Measurements from ENCODE around the gene STIMATE.

The STIMATE gene

DNA sequence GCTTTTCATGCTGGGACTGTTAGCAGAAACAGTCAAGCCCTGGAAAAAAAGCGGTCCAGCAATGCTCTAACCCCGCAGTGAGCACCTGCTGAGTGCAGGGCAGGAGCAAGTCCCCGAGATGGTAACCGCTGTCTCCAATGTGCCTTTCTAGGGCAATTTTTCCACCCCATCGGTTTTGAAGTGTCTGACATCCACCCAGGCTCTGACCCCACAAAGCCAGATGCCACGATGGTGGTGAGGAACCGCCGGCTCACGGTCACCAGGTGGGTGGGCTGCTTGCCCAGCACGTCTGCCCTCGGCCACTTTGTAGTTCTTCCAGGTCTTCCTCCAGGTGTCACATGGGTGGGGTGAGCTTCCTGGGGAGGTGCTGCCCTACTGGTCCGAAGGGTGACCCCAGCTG lies 106.0 kb downstream of the STIMATE start:
- Histone ChIP-seq H3K4me1 (ENCODE audit: control insufficient read depth, insufficient read depth, low read length) (no peaks in the 10 kb centered on the region), H3K36me3 (ENCODE audit: control insufficient read depth in 2 of 2, insufficient read depth in 1 of 2, low read length in 2 of 2) (no peaks in the 10 kb centered on the region), H3K4me3 (ENCODE audit: low read depth, low read length) (no peak overlapping the region), H3K9me3 (ENCODE audit: control insufficient read depth, insufficient read depth, low read depth, low read length) (no peaks in the 10 kb centered on the region), H3K27ac (ENCODE audit: extremely low read depth, low read depth, low read length) (no peak overlapping the region)
- no peak for TF ChIP-seq ZNF157 (tag by site-specific recombination; IDR thresholded peaks at IDR 0.05)
- TF ChIP-seq, protein P1, sequence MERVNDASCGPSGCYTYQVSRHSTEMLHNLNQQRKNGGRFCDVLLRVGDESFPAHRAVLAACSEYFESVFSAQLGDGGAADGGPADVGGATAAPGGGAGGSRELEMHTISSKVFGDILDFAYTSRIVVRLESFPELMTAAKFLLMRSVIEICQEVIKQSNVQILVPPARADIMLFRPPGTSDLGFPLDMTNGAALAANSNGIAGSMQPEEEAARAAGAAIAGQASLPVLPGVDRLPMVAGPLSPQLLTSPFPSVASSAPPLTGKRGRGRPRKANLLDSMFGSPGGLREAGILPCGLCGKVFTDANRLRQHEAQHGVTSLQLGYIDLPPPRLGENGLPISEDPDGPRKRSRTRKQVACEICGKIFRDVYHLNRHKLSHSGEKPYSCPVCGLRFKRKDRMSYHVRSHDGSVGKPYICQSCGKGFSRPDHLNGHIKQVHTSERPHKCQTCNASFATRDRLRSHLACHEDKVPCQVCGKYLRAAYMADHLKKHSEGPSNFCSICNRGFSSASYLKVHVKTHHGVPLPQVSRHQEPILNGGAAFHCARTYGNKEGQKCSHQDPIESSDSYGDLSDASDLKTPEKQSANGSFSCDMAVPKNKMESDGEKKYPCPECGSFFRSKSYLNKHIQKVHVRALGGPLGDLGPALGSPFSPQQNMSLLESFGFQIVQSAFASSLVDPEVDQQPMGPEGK (tag by site-specific recombination; IDR thresholded peaks at IDR 0.05), result no peak
- TF ChIP-seq, protein P2, sequence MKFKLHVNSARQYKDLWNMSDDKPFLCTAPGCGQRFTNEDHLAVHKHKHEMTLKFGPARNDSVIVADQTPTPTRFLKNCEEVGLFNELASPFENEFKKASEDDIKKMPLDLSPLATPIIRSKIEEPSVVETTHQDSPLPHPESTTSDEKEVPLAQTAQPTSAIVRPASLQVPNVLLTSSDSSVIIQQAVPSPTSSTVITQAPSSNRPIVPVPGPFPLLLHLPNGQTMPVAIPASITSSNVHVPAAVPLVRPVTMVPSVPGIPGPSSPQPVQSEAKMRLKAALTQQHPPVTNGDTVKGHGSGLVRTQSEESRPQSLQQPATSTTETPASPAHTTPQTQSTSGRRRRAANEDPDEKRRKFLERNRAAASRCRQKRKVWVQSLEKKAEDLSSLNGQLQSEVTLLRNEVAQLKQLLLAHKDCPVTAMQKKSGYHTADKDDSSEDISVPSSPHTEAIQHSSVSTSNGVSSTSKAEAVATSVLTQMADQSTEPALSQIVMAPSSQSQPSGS (tag by site-specific recombination; IDR thresholded peaks at IDR 0.05; ENCODE audit: low read depth), result no peak
- TF ChIP-seq ZNF561 (tag by site-specific recombination; IDR thresholded peaks at IDR 0.05; ENCODE audit: borderline replicate concordance), result no peak
- no peak for TF ChIP-seq ZNF664 (tag by site-specific recombination; IDR thresholded peaks at IDR 0.05)
- no peak for TF ChIP-seq GLIS2 (tag by site-specific recombination; IDR thresholded peaks at IDR 0.05)
- TF ChIP-seq ZNF48 (tag by site-specific recombination; IDR thresholded peaks at IDR 0.05), result no peak
- no peak for TF ChIP-seq HOXD13 (CRISPR knock-in tag; IDR thresholded peaks at IDR 0.05; ENCODE audit: borderline replicate concordance)
- TF ChIP-seq ZNF2 (tag by site-specific recombination; IDR thresholded peaks at IDR 0.05), result no peak
- TF ChIP-seq ZFP69B (tag by site-specific recombination; IDR thresholded peaks at IDR 0.05), result no peak
- TF ChIP-seq ZNF324 (tag by site-specific recombination; IDR thresholded peaks at IDR 0.05), result no peak
- TF ChIP-seq GLI4 (tag by site-specific recombination; IDR thresholded peaks at IDR 0.05), result no peak
- no peak for TF ChIP-seq ZNF626 (tag by site-specific recombination; IDR thresholded peaks at IDR 0.05)
- POLR2A ChIA-PET, result no interaction called here
- CTCF ChIA-PET, result interaction anchor here (0.6 kb wide), 1 partner anchor 24 kb away, joined by 5 read pairs; no protein-coding TSS in a partner anchor

DNA sequence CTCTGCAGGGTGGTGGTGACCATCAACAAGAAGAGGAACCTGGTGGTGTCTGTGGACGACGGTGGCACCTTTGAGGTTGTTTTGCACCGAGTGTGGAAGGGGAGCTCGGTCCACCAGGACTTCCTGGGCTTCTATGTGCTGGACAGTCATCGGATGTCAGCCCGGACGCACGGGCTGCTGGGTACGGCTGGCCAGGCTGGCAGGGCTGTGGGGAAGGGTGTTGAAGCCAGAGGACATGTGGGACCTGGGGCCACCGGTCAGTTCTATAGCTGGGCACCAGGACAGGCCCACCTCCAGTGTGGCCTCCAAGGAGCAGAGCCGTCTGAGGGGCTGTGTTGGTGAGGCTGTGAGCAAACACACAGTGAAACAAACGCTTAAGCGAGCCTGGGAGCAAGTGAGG lies 106.6 kb downstream of the STIMATE start:
- ChIA-PET POLR2A (no interaction called here), CTCF (interaction anchor here (0.6 to 1.5 kb wide), 2 partner anchors 8 to 93 kb away, joined by 3 to 5 read pairs; no protein-coding TSS in a partner anchor)
- H3K27ac ChIP-seq (ENCODE audit: extremely low read depth, low read depth, low read length), result no peak overlapping the region
- H3K4me1 ChIP-seq (ENCODE audit: control insufficient read depth, insufficient read depth, low read length), result no peaks in the 10 kb centered on the region
- no peaks in the 10 kb centered on the region for H3K36me3 ChIP-seq (ENCODE audit: control insufficient read depth in 2 of 2, insufficient read depth in 1 of 2, low read length in 2 of 2)
- no peaks in the 10 kb centered on the region for H3K9me3 ChIP-seq (ENCODE audit: control insufficient read depth, insufficient read depth, low read depth, low read length)
- no peak overlapping the region for H3K4me3 ChIP-seq (ENCODE audit: low read depth, low read length)
- TF ChIP-seq, protein P3, sequence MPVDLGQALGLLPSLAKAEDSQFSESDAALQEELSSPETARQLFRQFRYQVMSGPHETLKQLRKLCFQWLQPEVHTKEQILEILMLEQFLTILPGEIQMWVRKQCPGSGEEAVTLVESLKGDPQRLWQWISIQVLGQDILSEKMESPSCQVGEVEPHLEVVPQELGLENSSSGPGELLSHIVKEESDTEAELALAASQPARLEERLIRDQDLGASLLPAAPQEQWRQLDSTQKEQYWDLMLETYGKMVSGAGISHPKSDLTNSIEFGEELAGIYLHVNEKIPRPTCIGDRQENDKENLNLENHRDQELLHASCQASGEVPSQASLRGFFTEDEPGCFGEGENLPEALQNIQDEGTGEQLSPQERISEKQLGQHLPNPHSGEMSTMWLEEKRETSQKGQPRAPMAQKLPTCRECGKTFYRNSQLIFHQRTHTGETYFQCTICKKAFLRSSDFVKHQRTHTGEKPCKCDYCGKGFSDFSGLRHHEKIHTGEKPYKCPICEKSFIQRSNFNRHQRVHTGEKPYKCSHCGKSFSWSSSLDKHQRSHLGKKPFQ (tag by site-specific recombination; IDR thresholded peaks at IDR 0.05), result no peak
- no peak for TF ChIP-seq ZNF274 (IDR thresholded peaks at IDR 0.05; ENCODE audit: low read length)
- TF ChIP-seq ZNF274 (tag by site-specific recombination; IDR thresholded peaks at IDR 0.05; ENCODE audit: borderline replicate concordance), result no peak
- TF ChIP-seq ZNF394 (tag by site-specific recombination; IDR thresholded peaks at IDR 0.05; ENCODE audit: borderline replicate concordance), result no peak
- no peak for TF ChIP-seq PRDM6 (tag by site-specific recombination; IDR thresholded peaks at IDR 0.05)
- TF ChIP-seq, protein P4, sequence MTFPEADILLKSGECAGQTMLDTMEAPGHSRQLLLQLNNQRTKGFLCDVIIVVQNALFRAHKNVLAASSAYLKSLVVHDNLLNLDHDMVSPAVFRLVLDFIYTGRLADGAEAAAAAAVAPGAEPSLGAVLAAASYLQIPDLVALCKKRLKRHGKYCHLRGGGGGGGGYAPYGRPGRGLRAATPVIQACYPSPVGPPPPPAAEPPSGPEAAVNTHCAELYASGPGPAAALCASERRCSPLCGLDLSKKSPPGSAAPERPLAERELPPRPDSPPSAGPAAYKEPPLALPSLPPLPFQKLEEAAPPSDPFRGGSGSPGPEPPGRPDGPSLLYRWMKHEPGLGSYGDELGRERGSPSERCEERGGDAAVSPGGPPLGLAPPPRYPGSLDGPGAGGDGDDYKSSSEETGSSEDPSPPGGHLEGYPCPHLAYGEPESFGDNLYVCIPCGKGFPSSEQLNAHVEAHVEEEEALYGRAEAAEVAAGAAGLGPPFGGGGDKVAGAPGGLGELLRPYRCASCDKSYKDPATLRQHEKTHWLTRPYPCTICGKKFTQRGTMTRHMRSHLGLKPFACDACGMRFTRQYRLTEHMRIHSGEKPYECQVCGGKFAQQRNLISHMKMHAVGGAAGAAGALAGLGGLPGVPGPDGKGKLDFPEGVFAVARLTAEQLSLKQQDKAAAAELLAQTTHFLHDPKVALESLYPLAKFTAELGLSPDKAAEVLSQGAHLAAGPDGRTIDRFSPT (tag by site-specific recombination; IDR thresholded peaks at IDR 0.05), result no peak

Data from HEK293 (cell line).